GOT3 (cell line): ENCODE results near the gene IL11RA.

ENCODE experiments used
- DNase-seq: peaks from one replicate; lab custom pipeline; 2025; ENCODE audit warnings: mixed read lengths; lab: John Stamatoyannopoulos, UW

Gene IL11RA

DNA sequence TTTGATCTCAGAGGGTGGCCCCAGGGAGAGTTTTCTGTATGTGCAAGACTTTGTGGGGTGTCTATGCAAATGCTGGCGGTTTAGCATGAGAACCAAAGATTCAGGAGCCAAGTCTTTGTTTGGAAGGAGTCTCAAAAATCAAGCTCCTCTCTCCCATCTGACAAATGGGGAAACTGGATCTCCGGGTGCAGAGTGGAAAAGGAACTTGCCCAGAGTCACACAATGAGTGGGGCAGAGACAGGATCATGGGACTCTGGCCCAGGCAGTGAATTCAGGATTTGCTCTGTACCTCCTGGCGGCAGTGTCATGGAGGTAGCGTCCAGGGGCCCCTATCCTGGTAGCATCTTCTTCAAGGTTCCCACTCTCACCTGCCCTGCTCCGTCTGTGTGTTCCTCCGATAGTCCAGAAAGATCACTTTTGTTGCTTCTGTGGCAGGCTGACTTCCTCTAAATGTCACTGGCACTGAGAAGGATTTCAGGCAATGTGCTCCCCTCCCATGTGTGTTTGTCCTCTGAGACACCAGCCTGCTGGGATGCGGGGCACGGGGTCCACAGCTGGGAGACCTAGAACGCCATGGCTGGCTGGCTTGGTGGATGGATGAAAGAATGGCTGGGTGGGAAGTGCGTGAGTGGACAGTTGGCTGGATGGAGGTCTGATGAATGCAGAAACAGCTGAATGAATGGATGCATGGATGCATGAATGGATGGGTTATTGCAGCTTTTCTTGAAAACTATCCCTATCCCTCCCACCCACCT, 35.5 kb downstream of the IL11RA start:
- no peak for DNase-seq

DNA sequence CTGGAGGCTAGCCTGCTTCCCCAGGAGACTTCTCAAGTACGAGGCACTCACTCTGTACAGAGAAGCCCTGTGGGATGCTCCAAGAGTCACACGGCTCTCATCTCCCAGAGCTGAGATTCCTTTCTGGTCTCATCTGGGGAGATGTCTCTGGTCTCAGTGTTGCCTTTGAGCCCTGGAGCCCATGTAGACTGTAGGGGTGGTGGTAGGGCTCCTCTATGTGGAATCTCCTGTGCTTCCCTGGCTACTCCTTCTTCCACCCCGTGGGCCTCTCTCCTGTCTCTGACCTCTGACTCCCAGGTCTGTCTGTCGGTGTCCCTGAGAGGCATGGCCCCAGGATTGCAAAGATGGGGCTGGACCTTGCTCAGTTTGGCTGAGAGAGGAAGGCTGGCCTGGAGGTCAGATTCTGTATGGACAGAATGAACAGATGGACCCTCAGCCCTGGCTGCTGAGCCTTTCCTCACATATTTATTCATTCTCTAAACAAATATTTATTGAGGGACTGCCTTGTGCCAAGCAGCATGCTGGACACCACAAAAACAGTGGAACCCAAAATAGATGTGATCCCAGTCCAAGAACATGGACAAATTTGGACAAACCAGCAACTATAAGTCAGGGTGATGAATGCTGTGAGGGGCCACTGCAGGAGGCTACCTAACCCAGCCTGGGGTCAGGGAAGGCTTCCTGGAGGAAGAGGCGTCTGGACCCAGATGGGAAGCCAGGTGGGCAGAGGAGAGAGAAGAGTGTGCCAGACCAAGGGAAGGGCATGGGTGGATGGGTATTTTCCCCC, 36.5 kb downstream of the IL11RA start:
- DNase-seq = no peak

DNA sequence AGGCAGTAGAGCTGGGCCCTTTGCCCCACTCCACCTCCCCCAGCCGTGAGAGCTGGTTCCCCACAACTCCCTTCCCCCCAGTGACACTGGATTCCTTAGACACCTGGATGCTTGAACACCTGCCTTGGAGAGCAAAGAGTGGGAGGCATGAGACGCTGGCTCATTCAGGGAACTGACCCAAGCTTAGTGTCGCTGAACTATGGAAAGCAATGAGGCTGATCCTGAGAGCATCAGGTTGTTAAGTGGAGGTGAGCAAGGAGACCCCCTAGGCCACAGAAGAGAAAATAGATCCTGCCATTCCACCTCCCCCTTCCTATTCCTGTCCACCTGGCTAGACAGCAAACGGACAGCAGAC, 37.1 kb downstream of the IL11RA start:
- no peak for DNase-seq

DNA sequence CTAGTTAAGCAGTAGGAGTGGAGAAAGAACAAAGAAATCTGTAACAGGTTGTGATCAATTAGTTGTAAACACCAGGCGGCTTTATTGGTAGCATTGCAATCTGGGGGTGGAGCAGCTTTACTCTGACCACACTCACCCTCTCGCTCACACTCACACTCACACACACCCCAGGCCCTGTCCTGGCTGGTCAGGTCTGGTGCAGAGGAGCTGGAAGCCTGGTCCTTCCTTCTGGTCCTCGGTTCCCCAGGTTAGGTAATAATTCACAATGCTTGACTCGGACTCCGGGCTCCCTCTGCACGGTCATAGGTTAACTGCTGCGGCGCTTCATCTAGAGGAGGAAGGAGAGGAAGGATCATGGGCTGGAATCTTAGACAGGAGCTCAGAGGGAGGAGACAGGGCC, 37.5 kb downstream of the IL11RA start:
- DNase-seq = no peak

DNA sequence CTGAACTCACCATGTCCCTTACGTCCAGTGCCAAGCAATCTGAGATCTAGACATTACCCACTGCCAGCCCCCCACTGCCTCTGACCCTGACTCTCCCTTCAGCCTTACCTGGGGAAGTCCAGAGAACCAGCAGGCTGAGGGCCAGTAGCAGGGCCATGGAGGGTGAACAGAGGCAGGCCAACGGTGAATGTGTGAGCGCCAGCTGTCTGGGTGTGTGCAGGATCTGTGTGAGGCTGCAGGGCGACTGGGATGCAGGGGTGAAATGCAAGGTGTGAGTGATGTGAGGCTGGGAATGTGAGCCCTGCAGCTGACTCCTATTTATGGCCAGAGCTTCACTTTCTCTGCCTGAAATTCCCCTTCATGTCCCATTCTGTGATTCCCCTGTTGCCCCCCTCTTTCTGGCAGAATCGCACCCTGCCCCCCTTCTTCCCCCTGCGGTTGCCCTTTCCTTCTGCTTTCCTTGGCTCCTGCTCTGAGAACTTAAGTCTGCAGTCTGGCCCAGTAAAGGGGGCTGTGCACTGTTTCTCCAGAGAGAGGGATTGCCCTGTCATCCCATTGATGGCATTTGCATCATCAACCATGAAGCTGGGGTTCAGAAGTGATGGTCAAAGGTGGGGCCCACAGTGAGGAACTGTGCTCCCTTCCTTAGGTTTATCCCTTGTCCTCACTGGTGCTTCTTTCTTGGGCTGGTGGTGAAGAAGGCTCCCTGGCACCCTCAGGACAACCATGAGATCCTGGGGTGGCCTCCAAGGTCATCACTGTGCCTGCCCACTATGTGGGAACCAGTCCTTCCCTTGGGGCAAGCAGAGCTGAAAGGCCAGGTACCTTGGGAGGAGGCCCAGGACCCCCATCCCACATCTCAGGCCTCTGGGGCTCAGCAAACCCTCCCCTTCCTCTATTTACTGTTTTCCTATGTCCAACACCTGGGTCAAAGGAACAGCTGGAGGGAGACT, 39.3 kb downstream of the IL11RA start, which contains the start of gene CCL19:
Gene CCL19 (minus strand): TSS at position 294 of the 953 bp plus-strand sequence. CDS start 137 bp downstream, at position 157.
- DNase-seq = no peak

DNA sequence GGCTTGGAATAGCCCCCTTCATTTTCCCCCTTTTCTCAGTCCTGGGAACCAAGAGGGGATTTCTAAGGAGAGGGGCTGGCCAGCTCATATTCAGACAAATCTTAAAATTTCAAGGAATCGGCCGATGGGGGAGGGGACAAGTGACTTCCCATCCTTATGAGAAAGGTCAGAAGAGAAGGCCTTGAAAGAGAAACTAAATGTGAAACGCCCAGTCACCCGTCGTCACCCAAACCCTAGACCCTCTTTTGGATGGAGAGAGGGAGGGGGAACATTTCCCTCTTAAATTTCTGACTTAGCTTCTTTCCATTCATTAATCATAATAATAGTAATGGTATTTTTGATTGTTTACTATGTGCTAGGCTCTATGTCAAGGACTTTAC, 39.9 kb downstream of the IL11RA start:
- no peak for DNase-seq

DNA sequence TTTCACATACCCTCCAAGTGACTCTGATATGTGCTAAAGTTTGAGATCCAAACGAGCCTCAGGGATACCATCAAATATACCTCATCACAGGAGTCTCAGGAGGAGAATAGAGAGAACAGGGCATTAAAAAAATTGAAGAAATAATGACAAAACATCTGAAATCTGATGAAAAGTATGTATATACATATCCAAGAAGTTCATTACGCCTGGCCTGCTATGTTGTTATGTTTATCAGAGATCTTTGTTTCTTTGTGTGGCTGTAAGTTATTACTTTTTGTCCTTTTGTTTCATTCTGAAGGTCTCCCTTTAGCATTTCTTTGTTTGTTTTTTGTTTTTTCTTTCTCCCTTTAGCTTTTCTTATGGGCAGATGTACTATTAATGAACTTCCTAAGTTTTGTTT, 41.6 kb downstream of the IL11RA start:
- DNase-seq = no peak

DNA sequence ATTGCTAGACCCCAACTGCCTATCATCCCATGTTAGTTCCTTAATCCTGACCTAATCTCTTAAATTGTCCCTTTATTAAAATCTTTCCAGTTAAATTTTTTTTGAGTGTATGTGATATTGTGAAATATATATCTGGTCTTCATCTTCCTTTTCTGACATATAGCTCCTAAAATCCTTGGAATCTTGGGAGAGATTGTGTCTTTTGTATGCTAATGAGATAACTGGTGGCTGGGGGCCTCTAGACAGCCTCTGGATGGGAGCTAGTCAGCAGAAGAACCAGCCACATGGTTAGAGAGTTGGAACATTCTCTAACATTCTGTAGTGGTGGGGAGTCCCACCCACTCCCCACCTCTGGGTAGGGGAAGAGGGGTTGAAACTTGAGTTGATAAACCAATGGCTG, 42.8 kb downstream of the IL11RA start:
- DNase-seq = no peak

DNA sequence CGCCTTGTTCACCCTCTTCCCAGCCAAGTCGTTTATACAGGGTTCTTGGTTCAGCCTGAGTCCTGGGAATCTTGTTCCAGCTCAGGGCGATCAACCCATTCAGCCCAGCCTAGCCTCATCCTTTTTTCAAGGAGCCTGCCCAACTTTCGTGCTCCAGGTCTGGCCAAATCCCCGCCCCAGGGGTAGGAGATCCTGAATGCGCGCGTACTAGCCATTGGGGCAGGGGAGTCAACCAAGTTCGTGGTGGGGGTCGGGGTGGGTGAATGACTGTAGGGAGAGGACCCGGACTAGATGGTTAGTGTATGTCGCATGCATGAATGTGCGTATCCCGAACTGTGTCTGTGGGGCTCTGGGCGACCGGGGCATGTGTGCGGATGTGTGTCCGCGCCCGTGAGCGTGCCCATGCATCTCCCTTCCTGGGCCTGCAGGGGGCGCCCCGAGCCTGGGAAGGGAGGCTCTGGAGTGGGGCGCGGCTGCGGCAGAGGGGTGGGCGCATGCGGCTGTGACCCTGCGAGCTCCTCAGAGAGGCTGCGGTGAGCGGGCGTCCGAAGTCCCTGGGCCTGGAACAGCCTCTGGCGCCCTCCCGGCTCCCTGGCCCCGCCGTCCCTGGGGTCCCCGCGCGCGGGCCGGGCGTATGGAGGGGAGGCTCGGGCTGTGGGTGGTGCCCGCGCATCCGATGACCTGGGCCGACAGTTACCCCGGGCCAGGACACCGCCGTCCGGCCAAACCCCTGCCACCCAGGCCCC, 49.2 kb downstream of the IL11RA start:
- DNase-seq = peak; percentile 8

DNA sequence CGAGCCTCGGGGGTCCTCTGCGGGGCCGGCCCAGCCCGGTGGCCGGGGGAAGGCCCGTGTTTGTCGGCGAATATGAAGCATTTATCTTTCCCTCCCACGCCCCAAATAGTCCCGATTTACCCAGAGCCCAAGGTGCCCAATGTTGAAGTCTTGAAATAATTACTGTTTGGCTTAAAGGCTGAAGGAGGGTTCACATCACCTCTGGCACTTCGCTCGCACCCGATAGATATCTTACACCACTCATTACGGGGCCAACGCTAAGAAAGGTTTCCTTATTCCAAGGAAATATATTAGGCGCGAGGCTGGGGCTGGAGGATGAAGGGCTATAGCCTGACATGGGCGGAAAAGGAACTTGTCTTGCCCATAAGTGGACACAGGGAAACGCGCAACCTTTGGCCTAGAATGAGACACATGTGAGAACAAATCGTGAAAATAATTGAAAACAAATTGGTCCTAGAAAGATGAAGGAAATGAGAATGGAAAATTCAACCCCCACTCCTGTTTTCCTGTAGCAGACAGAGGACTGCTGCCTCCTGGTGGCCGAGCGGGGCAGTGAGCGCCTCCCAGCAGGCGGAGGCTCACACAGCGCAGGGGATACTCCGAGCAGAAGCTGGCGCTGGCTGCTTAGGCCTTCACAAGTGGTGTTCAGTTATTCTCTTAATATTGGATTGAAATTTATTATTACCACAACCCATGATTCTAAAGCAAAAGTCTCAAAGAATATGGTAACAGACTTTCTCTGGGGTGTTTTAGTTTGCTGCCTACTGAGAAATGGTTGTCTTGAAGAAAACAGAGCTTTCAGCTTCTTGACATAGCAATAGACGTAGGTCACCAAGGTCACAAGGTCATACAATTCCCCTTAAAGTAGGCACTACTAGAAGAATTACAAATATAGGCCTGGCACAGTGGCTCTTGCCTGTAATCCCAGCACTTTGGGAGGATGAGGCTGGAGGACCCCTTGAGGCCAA, 50.1 kb downstream of the IL11RA start:
- DNase-seq = peak; percentile 9

DNA sequence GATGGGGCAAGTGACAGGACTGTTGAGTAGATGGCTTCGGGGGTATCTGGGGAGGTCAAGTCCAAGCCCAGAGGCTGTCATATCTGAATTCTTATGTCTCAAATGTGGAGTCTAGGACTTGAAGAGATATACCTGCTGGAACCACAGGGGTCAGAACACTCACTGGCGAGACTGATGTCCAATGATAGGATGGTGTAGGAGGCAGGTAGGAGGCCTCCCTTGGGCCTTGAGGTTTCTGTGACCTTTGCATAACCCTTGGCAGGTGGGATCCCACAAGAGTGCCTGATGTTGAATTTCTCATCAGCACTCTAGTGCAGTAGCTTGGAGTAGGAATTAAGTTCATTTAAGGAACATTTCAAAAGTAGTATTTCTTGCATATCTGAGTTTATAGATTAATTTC, 55.1 kb downstream of the IL11RA start:
- DNase-seq = no peak

DNA sequence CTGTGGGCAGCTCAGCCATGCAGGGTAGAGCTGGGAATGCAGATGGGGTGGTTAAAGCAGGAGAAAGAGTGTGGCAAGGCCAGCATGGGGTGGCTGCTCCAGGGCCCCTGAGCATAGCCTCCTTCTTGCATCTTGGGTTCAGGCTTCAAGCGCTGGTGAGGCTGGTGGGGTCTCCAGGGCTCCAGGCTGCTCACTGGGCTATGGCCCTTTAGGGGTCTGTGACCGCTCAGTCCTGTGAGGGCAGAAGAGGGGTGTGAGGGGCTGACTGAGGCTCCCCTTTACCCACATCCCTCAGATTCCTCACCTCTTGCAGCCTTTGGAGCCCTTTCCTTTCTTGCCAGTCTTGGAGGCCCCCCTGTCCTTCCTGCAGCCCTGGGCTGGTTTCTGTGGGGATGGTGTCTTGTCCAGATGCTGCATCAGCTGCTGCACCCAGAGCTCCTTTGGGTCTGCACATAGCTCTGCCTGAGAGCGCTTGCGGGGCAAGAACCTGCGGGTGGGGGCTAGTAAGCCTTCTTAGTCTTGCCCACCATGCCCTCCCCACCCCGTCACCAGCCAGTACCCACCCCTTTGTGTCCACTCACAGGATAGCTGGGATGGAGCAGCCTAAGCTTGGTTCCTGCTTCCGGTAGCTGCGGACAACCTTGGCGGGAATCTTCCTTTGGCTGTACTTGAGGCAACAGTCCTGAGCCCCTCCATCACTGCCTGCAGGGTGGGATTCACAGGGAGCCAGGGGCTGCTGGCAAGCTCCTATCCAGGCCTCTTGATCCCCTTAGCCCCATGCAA, 57.4 kb downstream of the IL11RA start:
- no peak for DNase-seq

DNA sequence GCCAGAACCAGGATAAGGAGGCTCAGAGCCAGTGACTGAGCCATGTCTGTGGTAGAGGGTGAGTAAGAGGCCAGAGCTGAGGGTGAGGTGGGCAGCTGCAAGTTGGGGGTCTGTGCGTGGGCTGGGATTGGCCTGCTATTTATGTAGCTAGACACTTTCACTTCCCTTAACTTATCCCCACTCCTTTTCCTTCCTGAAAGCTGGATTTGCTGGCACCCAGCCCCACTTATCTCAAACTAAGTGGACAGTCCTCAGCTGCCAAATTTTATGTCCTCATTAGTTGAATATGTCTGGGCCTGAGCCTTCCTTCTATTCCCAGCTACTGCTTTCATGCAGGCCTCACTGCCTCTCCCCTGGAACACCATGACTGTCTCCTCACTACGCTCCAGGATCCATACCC, 58.0 kb downstream of the IL11RA start, which contains the start of gene CCL21:
Gene CCL21 (minus strand): TSS at position 114 of the 400 bp plus-strand sequence. CDS start 70 bp downstream, at position 44.
- no peak for DNase-seq
